ENCODE results near the gene SCN11A. TPM values are rescaled to one million over a fixed set of nuclear protein-coding genes. Genes with fewer than 3 reads are reported as not detected.

The SCN11A gene
- under 0.01 and 0.09 TPM in 2 replicates for total RNA-seq

DNA sequence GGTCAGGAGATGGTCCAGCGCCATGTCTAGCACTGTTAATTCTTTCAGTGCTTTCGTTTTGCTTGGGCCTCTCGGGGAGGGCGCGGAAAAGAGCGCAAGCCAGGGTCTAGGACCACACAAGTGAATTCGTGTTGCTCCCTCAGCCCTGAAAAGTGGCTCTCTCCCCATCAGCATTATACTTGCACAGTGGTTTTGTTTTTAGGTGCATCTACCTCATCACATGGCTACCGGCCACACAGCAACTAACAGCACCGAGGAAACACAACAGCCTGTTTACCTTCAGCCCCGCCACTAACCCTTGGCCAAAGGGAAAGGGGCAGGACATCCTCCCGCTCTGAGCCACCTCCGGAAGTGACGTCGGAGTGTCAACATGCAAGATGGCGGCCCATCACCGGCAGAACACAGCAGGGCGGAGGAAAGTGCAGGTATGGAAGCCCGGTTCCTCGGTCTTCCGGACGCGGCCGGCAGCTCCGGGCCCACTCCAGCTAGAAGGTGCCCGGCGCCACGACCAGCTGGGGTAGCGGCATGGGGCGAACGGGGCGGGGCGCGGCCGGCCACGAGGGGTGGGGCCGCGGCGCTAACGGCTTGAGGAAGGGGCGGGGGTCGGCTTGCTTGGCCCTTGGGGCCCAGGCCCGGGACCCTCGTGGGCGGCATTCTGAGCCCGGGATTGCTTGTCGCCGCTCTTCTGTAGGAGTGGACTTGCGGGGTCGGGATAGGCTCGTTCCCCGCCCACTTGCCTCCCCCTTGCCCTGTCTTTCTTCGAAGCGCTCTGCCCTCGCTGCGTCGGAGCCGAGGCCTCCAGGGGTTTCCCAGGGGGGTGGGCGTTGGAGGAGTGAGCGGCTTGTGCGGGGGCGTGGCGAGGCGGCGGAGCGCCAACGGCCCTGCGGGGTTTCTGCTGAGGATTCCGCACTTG lies at the start of gene SCN11A, which contains the start of gene WDR48:
Gene SCN11A (minus strand): TSS at position 296 of the 913 bp plus-strand sequence. CDS start 101,582 bp downstream, outside the sequence.
Gene WDR48 (plus strand): TSS at position 368 of the 913 bp plus-strand sequence. CDS start 10 bp downstream, at position 378.

Other genes starting within 250 kb of the SCN11A start
- not detected in 2 replicates for gene SCN10A, start 235.7 kb downstream of the SCN11A start, total RNA-seq
- gene WDR48, start 72 bp upstream of the SCN11A start, total RNA-seq = 37.2 and 49.9 TPM in 2 replicates
- gene GORASP1, start 55.7 kb upstream of the SCN11A start, total RNA-seq = 27.1 and 31.3 TPM in 2 replicates
- gene TTC21A, start 55.7 kb upstream of the SCN11A start, total RNA-seq = 1.3 and 1.4 TPM in 2 replicates
- gene CSRNP1, start 101.6 kb upstream of the SCN11A start, total RNA-seq = 8.9 and 9.7 TPM in 2 replicates
- not detected in 2 replicates for gene XIRP1, start 140.7 kb upstream of the SCN11A start, total RNA-seq
- gene CX3CR1, start 228.1 kb upstream of the SCN11A start, total RNA-seq = not detected in 2 replicates